GM19372 (cell line): ENCODE results near the gene PLPPR5.
"Not testable (repeated sequence)": the region's sequence is repeated elsewhere in the genome, so short reads cannot be mapped to it uniquely, and the experiment has no call there.

Experiments used
- ATAC-seq: cut with Tn5 transposase; IDR thresholded peaks from one replicate; pipeline ENCODE4 v1.9.1; 2021; ENCODE audit warnings: mild to moderate bottlenecking, low read depth, moderate library complexity; ENCODE audit not compliant: unreplicated experiment

Gene PLPPR5

DNA sequence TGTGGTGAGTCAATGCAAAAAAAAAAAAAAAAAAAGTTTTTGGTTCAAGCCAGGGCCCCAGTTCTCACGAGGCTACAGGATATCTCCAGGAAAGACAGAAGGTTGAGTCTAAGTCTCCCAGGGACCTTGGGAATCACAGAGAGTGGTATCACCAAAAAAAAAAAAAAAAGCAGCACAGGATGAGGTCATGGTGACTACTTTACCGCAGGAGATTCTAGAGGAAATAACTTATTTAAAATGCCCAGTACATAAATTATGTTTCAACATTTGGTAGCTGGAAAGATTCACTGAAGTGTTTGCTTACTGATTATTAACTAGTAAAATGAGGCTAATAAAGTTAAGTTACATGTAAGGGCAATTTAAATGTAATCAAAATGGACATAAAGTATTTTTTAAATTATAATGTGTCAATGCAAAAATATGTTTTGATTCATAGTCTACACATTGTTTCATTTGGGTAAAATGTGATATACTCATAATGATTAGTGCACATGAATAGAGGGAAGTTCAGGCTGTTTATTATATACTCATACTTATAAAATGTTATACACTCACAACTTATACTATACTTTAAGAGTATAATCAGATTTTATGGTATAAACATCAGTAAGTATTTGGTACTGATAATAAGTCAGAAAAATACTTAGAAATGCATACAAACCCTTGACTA lies 84.1 kb downstream of the PLPPR5 start:
- ATAC-seq: no peak

- no peak for ATAC-seq
Observed at GRCh38 chr1:98919652-98920051, 85.0 kb downstream of the PLPPR5 start.

DNA sequence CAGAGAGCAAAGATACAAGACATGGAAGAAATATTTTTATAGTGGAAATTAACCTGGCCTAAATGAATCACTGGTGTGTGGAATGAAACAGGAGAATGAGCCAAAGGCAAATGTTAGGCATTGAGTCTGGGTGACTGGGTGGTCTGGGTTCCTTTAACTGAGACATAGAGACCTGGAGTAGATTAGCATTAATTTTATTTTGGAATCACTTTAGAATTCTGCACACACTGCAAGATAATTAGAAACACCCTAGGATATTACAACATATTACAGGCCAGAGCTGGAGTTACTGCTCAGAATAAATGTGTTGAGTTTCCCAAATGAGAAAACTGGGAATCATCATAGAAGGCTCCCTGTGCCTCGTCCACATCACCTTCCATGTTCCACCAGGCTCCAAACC lies 85.5 kb downstream of the PLPPR5 start:
- ATAC-seq: no peak

DNA sequence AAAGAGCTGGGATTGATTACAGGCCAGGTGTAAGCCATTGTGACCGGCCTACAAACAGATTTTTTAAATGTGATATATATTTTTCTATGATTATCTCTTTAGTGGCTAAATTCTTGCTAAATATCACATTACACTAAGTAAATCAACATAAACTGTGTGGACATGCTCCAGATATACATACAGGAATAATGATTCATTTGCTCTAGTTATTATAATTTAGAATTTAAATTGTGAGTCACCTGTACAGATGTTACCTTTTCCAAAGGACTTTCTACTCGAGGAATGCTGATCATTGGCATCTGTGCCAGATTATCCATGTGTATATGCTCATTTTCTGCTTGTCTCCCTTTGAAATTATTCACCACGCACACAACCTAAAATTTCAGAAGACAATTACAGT lies 90.1 kb downstream of the PLPPR5 start:
- no peak for ATAC-seq

DNA sequence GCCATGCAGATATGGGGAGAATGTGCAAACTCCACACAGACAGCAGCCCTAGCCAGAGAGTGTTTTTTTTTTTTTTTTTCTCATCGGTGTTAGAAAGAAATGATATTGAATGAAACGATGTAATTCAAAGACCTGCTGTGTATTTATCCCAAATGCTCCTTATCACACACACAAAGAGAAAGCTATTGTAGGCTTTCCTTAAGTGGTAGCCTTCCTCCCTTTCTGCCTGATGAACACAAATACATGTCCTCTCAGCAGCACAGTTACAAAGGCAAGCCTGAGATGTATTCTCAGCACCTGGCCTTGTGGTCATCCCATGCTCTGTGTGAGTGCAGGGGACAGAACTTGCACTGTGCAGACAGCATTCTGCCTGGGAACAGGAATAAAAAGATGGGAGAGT lies 93.8 kb downstream of the PLPPR5 start:
- no peak for ATAC-seq

DNA sequence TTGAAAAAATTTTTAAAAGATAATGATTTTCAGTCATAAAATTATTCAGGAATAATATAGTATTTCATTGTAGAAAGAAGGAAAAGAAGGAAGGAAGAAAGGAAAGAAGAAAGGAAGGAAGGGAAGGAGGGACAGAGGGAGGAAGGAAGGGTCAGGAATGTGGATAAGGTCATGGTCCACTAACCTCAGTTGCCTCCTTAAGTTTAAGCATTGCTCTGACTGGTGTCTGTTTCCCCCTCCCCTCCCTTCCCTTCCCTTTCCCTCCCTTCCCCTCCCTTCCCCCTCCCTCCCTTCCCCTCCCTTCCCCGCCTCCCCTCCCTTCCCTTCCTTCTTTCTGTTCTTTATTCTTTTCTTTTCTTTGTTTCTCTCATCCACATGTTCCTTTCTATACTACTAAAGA lies 95.7 kb downstream of the PLPPR5 start:
- ATAC-seq: no peak

- no peak for ATAC-seq
Observed at GRCh38 chr1:98906809-98907208, 97.9 kb downstream of the PLPPR5 start.

DNA sequence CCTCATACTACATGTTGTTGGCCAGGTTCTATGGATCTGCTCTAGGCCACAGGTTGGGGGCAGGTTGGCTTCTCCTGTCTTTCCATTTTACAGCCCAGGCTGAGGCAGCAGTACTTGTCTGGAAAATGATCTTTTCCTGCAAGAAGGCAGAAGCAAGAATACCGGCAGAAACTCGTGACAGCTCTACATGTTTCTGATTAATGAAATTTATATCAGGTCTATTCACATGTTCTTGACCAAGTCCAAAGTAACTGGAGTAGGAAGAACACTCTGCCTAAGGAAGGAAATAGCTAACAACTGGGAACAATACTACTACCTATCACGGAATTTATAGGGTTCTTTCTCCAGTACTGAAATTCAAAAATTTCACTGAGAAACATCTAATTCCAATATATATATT lies 98.3 kb downstream of the PLPPR5 start:
- no peak for ATAC-seq

DNA sequence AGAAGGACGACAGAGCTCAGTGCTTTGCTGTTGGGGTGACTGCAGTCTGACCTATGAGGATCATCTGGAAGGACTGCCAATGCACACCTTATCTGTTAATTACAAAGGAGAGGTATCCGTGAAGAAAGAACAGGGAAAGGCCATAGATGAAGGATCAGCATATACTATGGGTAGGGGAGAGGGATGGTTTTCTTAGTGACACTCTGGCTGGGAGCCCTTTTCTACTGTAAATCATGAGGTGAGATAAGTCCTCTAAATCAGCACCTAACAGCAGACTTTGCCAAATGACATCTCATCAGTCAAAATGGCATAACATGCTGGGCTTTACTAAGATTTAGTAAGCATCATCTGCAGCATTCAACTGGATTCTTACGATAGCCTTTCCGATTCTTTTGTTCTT lies 100.0 kb downstream of the PLPPR5 start:
- no peak for ATAC-seq

DNA sequence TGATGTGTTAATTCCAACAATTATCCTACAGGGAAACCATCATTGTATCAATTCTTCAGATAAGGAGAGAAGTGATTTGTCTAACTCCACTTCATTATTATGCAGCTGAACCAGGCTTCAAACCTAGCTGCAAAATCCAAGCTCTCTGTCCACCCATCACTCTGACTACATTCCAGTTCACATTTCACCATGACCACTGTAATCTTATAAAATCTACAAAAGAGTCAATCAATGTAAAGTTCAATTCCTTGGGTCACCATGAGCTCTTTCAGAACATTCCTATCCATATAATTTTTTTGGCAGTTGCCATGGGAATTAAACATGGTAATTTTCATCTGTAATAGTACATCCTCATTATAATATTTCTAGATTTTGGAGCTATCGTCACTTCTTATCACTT lies 100.9 kb downstream of the PLPPR5 start:
- no peak for ATAC-seq

- no peak for ATAC-seq
Observed at GRCh38 chr1:98903261-98903660, 101.4 kb downstream of the PLPPR5 start.

DNA sequence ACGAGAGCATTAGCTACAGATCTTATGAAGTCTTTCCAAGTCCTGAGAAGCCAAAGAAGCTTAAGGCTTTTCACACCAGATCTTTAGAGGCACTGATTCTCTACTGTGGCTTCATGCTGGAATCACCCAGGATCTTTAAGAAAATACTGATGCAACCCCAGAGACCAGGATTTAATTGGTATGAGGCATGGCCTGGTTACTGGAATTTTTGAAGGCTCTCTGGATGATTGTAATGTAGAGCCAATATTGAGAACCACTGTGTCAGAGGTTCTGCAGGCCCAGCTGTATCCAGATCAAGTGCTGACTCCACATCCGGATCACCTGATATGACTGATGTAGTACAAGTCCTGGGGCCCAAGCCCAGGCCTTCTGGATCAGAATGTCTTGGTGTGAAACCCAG lies 105.7 kb downstream of the PLPPR5 start:
- ATAC-seq: no peak

DNA sequence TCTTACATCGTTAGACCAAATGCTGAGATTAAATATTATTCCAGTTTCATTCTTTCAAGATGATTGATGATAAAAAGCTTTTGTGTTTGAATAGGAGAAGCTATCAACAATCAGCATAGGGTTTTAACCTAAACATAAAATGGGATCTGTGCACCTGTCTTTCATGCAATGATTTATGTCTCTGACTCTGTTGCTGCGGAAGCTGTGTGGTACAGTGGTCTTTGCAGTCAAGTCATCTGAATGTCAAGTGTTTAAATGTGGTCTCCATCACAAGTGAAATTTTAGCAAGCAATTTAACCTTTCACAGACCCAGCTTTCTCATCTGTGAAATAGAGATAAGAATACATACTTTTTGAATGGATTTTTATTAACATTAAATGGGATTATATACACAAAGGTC lies 107.2 kb downstream of the PLPPR5 start:
- ATAC-seq: no peak

- no peak for ATAC-seq
Observed at GRCh38 chr1:98896711-98897445, 107.8 kb downstream of the PLPPR5 start.

GRCh38 chr1:98893371-98893770 lies 111.3 kb downstream of the PLPPR5 start:
- no peak for ATAC-seq

DNA sequence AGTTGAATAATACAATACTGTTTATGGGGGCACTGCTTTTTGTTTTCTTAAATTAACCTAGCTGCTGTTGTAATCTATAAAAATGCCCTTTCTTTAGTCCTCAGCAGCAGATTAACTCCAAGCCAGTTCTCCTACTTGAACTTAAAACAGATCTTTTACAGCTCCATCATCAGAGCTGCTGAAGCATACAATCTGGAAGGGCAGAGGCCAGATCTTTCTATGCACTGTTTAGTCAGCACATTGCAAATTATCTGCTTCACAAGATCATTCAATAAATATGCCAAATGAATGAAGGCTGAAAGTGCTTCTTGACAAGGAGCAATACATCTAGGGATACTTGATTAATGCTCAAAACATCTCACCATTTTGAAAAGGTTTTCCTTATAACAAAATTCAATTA lies 115.8 kb downstream of the PLPPR5 start:
- ATAC-seq: no peak

DNA sequence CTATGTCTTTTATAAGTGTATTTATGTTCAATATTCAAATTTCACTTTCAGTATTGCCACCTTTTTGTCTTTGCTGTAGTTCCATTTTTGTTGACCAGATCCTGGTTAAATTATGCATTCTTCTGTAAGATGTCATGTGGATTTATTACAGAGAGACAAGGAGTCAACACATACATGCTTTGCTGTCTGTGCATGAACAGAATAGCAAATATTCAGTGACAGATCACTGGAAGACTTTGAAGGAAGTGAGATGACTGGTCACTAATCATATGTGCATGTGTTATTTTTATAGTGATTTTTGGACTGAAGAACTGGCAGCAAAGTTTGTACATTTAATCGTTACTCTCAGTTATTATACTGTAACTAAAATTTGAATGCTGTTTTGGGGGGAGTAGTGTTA lies 117.2 kb downstream of the PLPPR5 start:
- ATAC-seq: no peak

DNA sequence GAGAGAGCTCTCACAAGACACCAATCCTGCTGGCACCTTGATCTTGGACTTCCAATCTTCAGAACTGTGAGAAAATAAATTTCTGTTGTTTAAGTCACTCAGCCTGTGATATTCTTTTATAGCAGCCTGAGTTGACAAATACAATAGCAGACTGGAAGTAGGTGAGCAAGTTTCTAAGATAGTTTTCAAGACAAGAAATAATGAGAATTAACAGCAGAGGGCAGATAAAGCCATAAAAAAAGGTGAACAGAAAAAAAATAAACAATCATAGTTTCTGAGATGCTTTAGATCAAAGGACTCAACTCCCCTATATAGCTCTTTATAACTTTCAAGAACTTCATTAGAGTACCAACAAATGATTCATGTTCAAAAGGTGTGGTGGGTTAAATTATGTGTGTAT lies 119.8 kb downstream of the PLPPR5 start:
- no peak for ATAC-seq

DNA sequence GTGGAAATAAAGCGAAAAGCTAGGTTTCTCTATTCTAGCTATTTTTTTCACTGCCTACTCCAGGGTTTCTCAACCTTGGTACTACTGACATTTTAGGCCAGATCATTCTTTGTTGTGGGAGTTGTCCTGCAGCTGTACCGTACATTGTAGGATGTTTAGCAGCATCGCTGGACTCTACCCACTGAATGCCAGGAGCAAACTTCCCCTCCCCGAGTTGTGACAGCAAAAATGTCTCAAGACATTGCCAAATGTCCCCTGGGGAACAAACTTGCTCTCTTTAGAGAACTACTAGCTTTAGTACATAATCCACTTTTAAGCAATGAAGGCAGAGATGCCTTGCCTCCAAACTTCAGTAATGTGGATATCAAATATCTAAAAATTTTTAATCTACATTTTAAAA lies 122.8 kb downstream of the PLPPR5 start:
- ATAC-seq: no peak

GRCh38 chr1:98881234-98881633 lies 123.4 kb downstream of the PLPPR5 start:
- not testable (repeated sequence) for ATAC-seq

GRCh38 chr1:98874828-98875227 lies 129.8 kb downstream of the PLPPR5 start:
- no peak for ATAC-seq
